H9 (cell line): ENCODE results near the gene CEMIP. TPM values are rescaled to one million over a fixed set of nuclear protein-coding genes. Genes with fewer than 3 reads are reported as not detected.

ENCODE experiments used
- DNase-seq: peaks from one replicate; pipeline ENCODE4 v3.0.0-alpha.2; 2017
- H2AFZ ChIP-seq: one replicate; pipeline ENCODE4 v1.6.1; 2013; ENCODE audit warnings: mild to moderate bottlenecking, low read length, control low read depth, moderate library complexity
- H2AK5ac ChIP-seq: 2 replicates; pipeline ENCODE4 v1.6.1; 2013; ENCODE audit warnings: low read length, control low read depth, mixed read lengths; ENCODE audit not compliant: insufficient read length
- H2BK120ac ChIP-seq: one replicate; pipeline ENCODE4 v1.6.1; 2013; ENCODE audit warnings: low read depth, mild to moderate bottlenecking, low read length, control low read depth, inconsistent platforms; ENCODE audit not compliant: poor library complexity, severe bottlenecking
- H2BK12ac ChIP-seq: 2 replicates; pipeline ENCODE4 v1.6.1; 2013; ENCODE audit warnings: low read length, control low read depth, mixed read lengths, low read depth; ENCODE audit not compliant: insufficient read length
- H2BK15ac ChIP-seq: 2 replicates; pipeline ENCODE4 v1.6.1; 2013; ENCODE audit warnings: low read depth, low read length, control low read depth
- H2BK20ac ChIP-seq: one replicate; pipeline ENCODE4 v1.6.1; 2013; ENCODE audit warnings: low read depth, mild to moderate bottlenecking, low read length, control low read depth, inconsistent platforms; ENCODE audit not compliant: poor library complexity, severe bottlenecking
- H2BK5ac ChIP-seq: 2 replicates; pipeline ENCODE4 v1.6.1; 2013; ENCODE audit warnings: low read length, control low read depth, mixed read lengths; ENCODE audit not compliant: insufficient read length
- H3K14ac ChIP-seq: 2 replicates; pipeline ENCODE4 v1.6.1; 2013; ENCODE audit warnings: low read length, control low read depth; ENCODE audit not compliant: insufficient read depth
- H3K18ac ChIP-seq: 2 replicates; pipeline ENCODE4 v1.6.1; 2013; ENCODE audit warnings: low read depth, mild to moderate bottlenecking, mixed read lengths, low read length, control low read depth; ENCODE audit not compliant: insufficient read length
- H3K23ac ChIP-seq: 2 replicates; pipeline ENCODE4 v1.6.1; 2013; ENCODE audit warnings: low read length, control low read depth, mixed read lengths, low read depth; ENCODE audit not compliant: insufficient read length
- H3K23me2 ChIP-seq: 2 replicates; pipeline ENCODE4 v1.6.1; 2013; ENCODE audit warnings: low read depth, mild to moderate bottlenecking, mixed read lengths, low read length, control low read depth; ENCODE audit not compliant: insufficient read length, poor library complexity, severe bottlenecking
- H3K27ac ChIP-seq: 2 replicates; pipeline ENCODE4 v1.5.1; 2013; ENCODE audit warnings: low read length, control low read depth, mixed read lengths, low read depth; ENCODE audit not compliant: insufficient read length
- H3K27me3 ChIP-seq: 2 replicates; pipeline ENCODE4 v1.6.1; 2013; ENCODE audit warnings: low read length, control low read depth, inconsistent platforms; ENCODE audit not compliant: insufficient read depth
- H3K4ac ChIP-seq: 2 replicates; pipeline ENCODE4 v1.6.1; 2013; ENCODE audit warnings: low read depth, mild to moderate bottlenecking, control low read depth, inconsistent platforms, low read length, moderate library complexity
- H3K4me1 ChIP-seq: 2 replicates; pipeline ENCODE4 v1.6.1; 2013; ENCODE audit warnings: low read length, control low read depth, inconsistent platforms; ENCODE audit not compliant: insufficient read depth
- H3K4me2 ChIP-seq: 2 replicates; pipeline ENCODE4 v1.6.1; 2013; ENCODE audit warnings: low read length, control low read depth, mixed read lengths; ENCODE audit not compliant: insufficient read length, insufficient read depth
- H3K56ac ChIP-seq: 2 replicates; pipeline ENCODE4 v1.6.1; 2013; ENCODE audit warnings: low read depth, mild to moderate bottlenecking, mixed read lengths, low read length, control low read depth; ENCODE audit not compliant: insufficient read length
- H3K79me1 ChIP-seq: 2 replicates; pipeline ENCODE4 v1.6.1; 2013; ENCODE audit warnings: low read depth, mild to moderate bottlenecking, moderate library complexity, low read length, control low read depth, inconsistent platforms; ENCODE audit not compliant: insufficient read depth, poor library complexity, severe bottlenecking
- H3K79me2 ChIP-seq: 2 replicates; pipeline ENCODE4 v1.6.1; 2013; ENCODE audit warnings: low read length, control low read depth, inconsistent platforms; ENCODE audit not compliant: insufficient read depth
- H3K9ac ChIP-seq: 2 replicates; pipeline ENCODE4 v1.6.1; 2013; ENCODE audit warnings: low read length, control low read depth, mixed read lengths; ENCODE audit not compliant: insufficient read length; ENCODE audit errors: extremely low read depth
- H3K9me3 ChIP-seq: one replicate; pipeline ENCODE4 v1.6.1; 2013; ENCODE audit warnings: low read depth, low read length, inconsistent platforms; ENCODE audit not compliant: control insufficient read depth
- H3T11ph ChIP-seq: one replicate; pipeline ENCODE4 v1.6.1; 2013; ENCODE audit warnings: mild to moderate bottlenecking, low read length, control low read depth, inconsistent platforms
- H4K20me1 ChIP-seq: one replicate; pipeline ENCODE4 v1.6.1; 2013; ENCODE audit not compliant: control insufficient read depth, insufficient read length, insufficient read depth
- H4K5ac ChIP-seq: 2 replicates; pipeline ENCODE4 v1.6.1; 2013; ENCODE audit warnings: low read depth, mild to moderate bottlenecking, mixed read lengths, low read length, control low read depth; ENCODE audit not compliant: insufficient read length
- H4K8ac ChIP-seq: replicated peaks from 2 replicates; pipeline ENCODE4 v1.6.1; 2013; ENCODE audit warnings: low read length, control low read depth, mixed read lengths, low read depth; ENCODE audit not compliant: insufficient read length
- H4K91ac ChIP-seq: 2 replicates; pipeline ENCODE4 v1.6.1; 2013; ENCODE audit warnings: low read depth, mild to moderate bottlenecking, moderate library complexity, mixed read lengths, low read length, control low read depth; ENCODE audit not compliant: insufficient read length
- H3K27ac Mint-ChIP-seq, 3 experiments: 2 replicates in 2 of 3; 3 replicates in 1 of 3; pipeline ENCODE4 v1.8.0; 2020 to 2021; ENCODE audit warnings: mixed read lengths in 3 of 3, mild to moderate bottlenecking in 1 of 3, moderate library complexity in 1 of 3
- H3K27me3 Mint-ChIP-seq: 2 replicates; pipeline ENCODE4 v1.8.0; 2021; ENCODE audit warnings: low read depth, mild to moderate bottlenecking, moderate library complexity, mixed read lengths
- H3K36me3 Mint-ChIP-seq, 3 experiments: 2 replicates in 2 of 3; 3 replicates in 1 of 3; pipeline ENCODE4 v1.8.0; 2020 to 2021; ENCODE audit warnings: low read depth in 3 of 3, mixed read lengths in 3 of 3; ENCODE audit not compliant: insufficient read depth in 1 of 3
- H3K4me1 Mint-ChIP-seq, 2 experiments: 2 replicates each; pipeline ENCODE4 v1.8.0; 2020; ENCODE audit warnings: mixed read lengths in 2 of 2
- H3K4me3 Mint-ChIP-seq, 2 experiments: 2 replicates in 1 of 2; 3 replicates in 1 of 2; pipeline ENCODE4 v1.8.0; 2020 to 2021; ENCODE audit warnings: mild to moderate bottlenecking in 2 of 2, mixed read lengths in 2 of 2, moderate library complexity in 1 of 2
- H3K9me3 Mint-ChIP-seq, 2 experiments: 2 replicates in 1 of 2; 3 replicates in 1 of 2; pipeline ENCODE4 v1.8.0; 2020; ENCODE audit warnings: mild to moderate bottlenecking in 2 of 2, mixed read lengths in 2 of 2, moderate library complexity in 1 of 2
- CTCF ChIP-seq: fragments of 200-600 bp; sonication (generic); conservative IDR thresholded peaks from 3 replicates; pipeline ENCODE4 v1.8.0; 2021; ENCODE audit warnings: antibody characterized with exemption, mild to moderate bottlenecking
- WGBS: extraction: QIAGEN DNeasy Blood & Tissue Kit; methylation state at CpG from one replicate; pipeline ENCODE4 v1.1.7; 2013; ENCODE audit warnings: missing lambda C conversion rate, low lambda C conversion rate, mixed read lengths; ENCODE audit not compliant: insufficient read length; ENCODE audit errors: extremely low coverage; 5-methylcytosine and 5-hydroxymethylcytosine counted together
- total RNA-seq: library from RNA; stranded (reverse); gene quantifications from 2 replicates; pipeline ENCODE4 v1.2.1, GENCODE V29; 2021

The CEMIP gene
- total RNA-seq, 1 experiment from 2014 or later = 0.09 TPM

GRCh38 chr15:80840182-80841130 is 61.3 kb downstream of the CEMIP start:
- Histone ChIP-seq H3K23me2 (no peaks in the 10 kb centered on the region), H3K23ac (no peak overlapping the region), H2BK15ac (no peak overlapping the region), H2BK20ac (no peak overlapping the region), H3K18ac (no peak overlapping the region), H3K4ac (no peak overlapping the region), H3K14ac (no peak overlapping the region; the same call in 1 of the 2 replicates), H2AK5ac (no peak overlapping the region), H3K9ac (no peak overlapping the region), H2BK120ac (no peak overlapping the region), H3K79me1 (no peaks in the 10 kb centered on the region), H2BK5ac (no peak overlapping the region), H3K56ac (no peak overlapping the region), H4K20me1 (no peaks in the 10 kb centered on the region), H4K8ac (no peak overlapping the region), H3K27ac (no peak overlapping the region), H3K4me1 (no peaks in the 10 kb centered on the region), H4K5ac (no peak overlapping the region), H3K79me2 (no peaks in the 10 kb centered on the region), H4K91ac (no peak overlapping the region), H3K4me2 (no peak overlapping the region), H2BK12ac (no peak overlapping the region), H2AFZ (no peak overlapping the region), H3T11ph (no peak overlapping the region), H3K9me3 (no peaks in the 10 kb centered on the region), H3K27me3 (no peaks in the 10 kb centered on the region)
- peaks cover 6% of the 10 kb centered on the region for H3K27me3 Mint-ChIP-seq
- H3K36me3 Mint-ChIP-seq = no peaks in the 10 kb centered on the region
- DNase-seq = no peak
- TF ChIP-seq CTCF = no peak
- peaks cover 16 to 18% of the 10 kb centered on the region in 2 experiments for H3K4me1 Mint-ChIP-seq
- no peak overlapping the region; a peak in 1 of 7 replicates for H3K27ac Mint-ChIP-seq
- H3K9me3 Mint-ChIP-seq = no peaks in the 10 kb centered on the region
- WGBS = no CpG with 5 or more reads among the region's 22 CpGs
- no peak overlapping the region; a peak in 1 of 5 replicates for H3K4me3 Mint-ChIP-seq
